Uterus (tissue), 4 donors: ENCODE results near the gene LYRM2. TPM values are rescaled to one million over a fixed set of nuclear protein-coding genes. Genes with fewer than 3 reads are reported as not detected.

Source experiments
- DNase-seq, 2 donors: peaks; one replicate each; pipeline ENCODE4 v3.0.0-alpha.2; 2019 to 2020
- H3K27ac ChIP-seq, 2 donors: fragments of 200-600 bp; sonication (generic); 1 replicate in 1 of 2; 2 replicates in 1 of 2; pipeline ENCODE4 v1.5.1; 2016 to 2018
- H3K27me3 ChIP-seq, 2 donors: fragments of 200-600 bp; sonication (generic); one replicate each; pipeline ENCODE4 v1.5.1; 2018 to 2019; ENCODE audit warnings: control low read depth in 1 of 2
- H3K36me3 ChIP-seq, 2 donors: fragments of 200-600 bp; sonication (generic); one replicate each; pipeline ENCODE4 v1.5.1; 2019; ENCODE audit warnings: control low read depth in 1 of 2
- H3K4me1 ChIP-seq, 2 donors: fragments of 200-600 bp; sonication (generic); one replicate each; pipeline ENCODE4 v1.5.1; 2018 to 2019; ENCODE audit warnings: control low read depth in 1 of 2
- H3K4me3 ChIP-seq, 2 donors: fragments of 200-600 bp; sonication (generic); 1 replicate in 1 of 2; 2 replicates in 1 of 2; pipeline ENCODE4 v1.5.1; 2018 to 2019; ENCODE audit warnings: mild to moderate bottlenecking in 1 of 2
- H3K9me3 ChIP-seq, 2 donors: fragments of 200-600 bp; sonication (generic); one replicate each; pipeline ENCODE4 v1.5.1; 2019; ENCODE audit warnings: control low read depth in 1 of 2
- CTCF ChIP-seq, 4 experiments: fragments of 200-600 bp in 2 of 4; fragments of 450-650 bp in 2 of 4; sonication (generic) in 2 of 4; IDR thresholded peaks; one replicate each; pipeline ENCODE4 v1.5.1; 2016 to 2019; ENCODE audit warnings: antibody characterized with exemption in 4 of 4, mild to moderate bottlenecking in 2 of 4, moderate library complexity in 1 of 4
- POLR2A ChIP-seq, 2 donors: fragments of 450-650 bp; IDR thresholded peaks; one replicate each; pipeline ENCODE4 v1.6.1; 2016; ENCODE audit warnings: antibody characterized with exemption in 2 of 2, mild to moderate bottlenecking in 1 of 2, moderate library complexity in 1 of 2
- intact Hi-C: fragments of 100-400 bp; cut with DNase I; formaldehyde crosslinking; loops from one replicate; pipeline ENCODE4 v1.15.1; 2023; ENCODE audit warnings: low total_unique reads
- total RNA-seq, 4 donors: library from RNA; depleted of rRNA in 3 of 4; stranded (reverse); fragments of >200 nt in 3 of 4; gene quantifications; one replicate each; pipeline versions ENCODE4 v1.1.0 to v1.2.4, GENCODE V29; 2014 to 2023
- donor health status: DM: yes; HTN: yes; CAD: no.

LYRM2 gene
- total RNA-seq, 4 donors from 2014 or later: 2.3 to 35.7 (median 12.2) TPM

GRCh38 chr6:89567630-89568390, 70.7 kb downstream of the LYRM2 start:
- TF ChIP-seq CTCF (IDR thresholded peaks at IDR 0.05) (no peak), POLR2A (IDR thresholded peaks at IDR 0.05) (no peak)
- intact Hi-C loops: no loop called here

GRCh38 chr6:89566930-89567629, 71.5 kb downstream of the LYRM2 start:
- DNase-seq: no peak
- no peak overlapping the region for H3K27ac ChIP-seq
- no peaks in the 10 kb centered on the region for H3K9me3 ChIP-seq
- TF ChIP-seq POLR2A (IDR thresholded peaks at IDR 0.05) (no peak), CTCF (IDR thresholded peaks at IDR 0.05) (no peak)
- H3K27me3 ChIP-seq: no peaks in the 10 kb centered on the region
- no peak overlapping the region for H3K4me3 ChIP-seq
- no peaks in the 10 kb centered on the region for H3K36me3 ChIP-seq
- intact Hi-C loops: no loop called here
- peaks cover 0 to 4% of the 10 kb centered on the region in 2 donors for H3K4me1 ChIP-seq

More at GRCh38 chr6:89567630-89568390, 70.7 kb downstream of the LYRM2 start:
- no peaks in the 10 kb centered on the region for H3K36me3 ChIP-seq
- no peaks in the 10 kb centered on the region for H3K9me3 ChIP-seq
- H3K4me3 ChIP-seq: no peak overlapping the region
- no peak for DNase-seq
- H3K4me1 ChIP-seq: peaks cover 0 to 4% of the 10 kb centered on the region in 2 donors
- H3K27ac ChIP-seq: no peak overlapping the region
- H3K27me3 ChIP-seq: no peaks in the 10 kb centered on the region

- H3K27me3 ChIP-seq: no peaks in the 10 kb centered on the region
- no peak for DNase-seq
- no peak overlapping the region for H3K27ac ChIP-seq
- peaks cover 0 to 4% of the 10 kb centered on the region in 2 donors for H3K4me1 ChIP-seq
- H3K36me3 ChIP-seq: no peaks in the 10 kb centered on the region
- intact Hi-C loops: no loop called here
- H3K9me3 ChIP-seq: no peaks in the 10 kb centered on the region
- no peak overlapping the region for H3K4me3 ChIP-seq
- TF ChIP-seq POLR2A (IDR thresholded peaks at IDR 0.05) (no peak), CTCF (IDR thresholded peaks at IDR 0.05) (no peak)
Observed at GRCh38 chr6:89566008-89566800, 72.3 kb downstream of the LYRM2 start.

- H3K4me3 ChIP-seq: no peak overlapping the region
- H3K36me3 ChIP-seq: no peaks in the 10 kb centered on the region
- peaks cover 0 to 4% of the 10 kb centered on the region in 2 donors for H3K4me1 ChIP-seq
- H3K9me3 ChIP-seq: no peaks in the 10 kb centered on the region
- peak; percentile 24 to 34 for DNase-seq
- peak overlapping the region; percentile 37 to 51 for H3K27ac ChIP-seq
- intact Hi-C loops: no loop called here
- TF ChIP-seq CTCF (IDR thresholded peaks at IDR 0.05) (no peak), POLR2A (IDR thresholded peaks at IDR 0.05) (no peak)
- no peaks in the 10 kb centered on the region for H3K27me3 ChIP-seq
Observed at GRCh38 chr6:89564752-89565427, 73.7 kb downstream of the LYRM2 start.
